Measurements from ENCODE around the gene NRARP.
"Not testable (repeated sequence)": the region's sequence is repeated elsewhere in the genome, so short reads cannot be mapped to it uniquely, and the experiment has no call there.

NRARP gene

GRCh38 chr9:137275588-137276472 is 26.2 kb downstream of the NRARP start:
- no peak for DNase-seq

- DNase-seq = no peak
Measured at GRCh38 chr9:137275203-137275587, 26.9 kb downstream of the NRARP start.

GRCh38 chr9:137273611-137274320 is 28.3 kb downstream of the NRARP start:
- DNase-seq = no peak

- DNase-seq = no peak
Measured at GRCh38 chr9:137273095-137273490, 29.0 kb downstream of the NRARP start.

DNA sequence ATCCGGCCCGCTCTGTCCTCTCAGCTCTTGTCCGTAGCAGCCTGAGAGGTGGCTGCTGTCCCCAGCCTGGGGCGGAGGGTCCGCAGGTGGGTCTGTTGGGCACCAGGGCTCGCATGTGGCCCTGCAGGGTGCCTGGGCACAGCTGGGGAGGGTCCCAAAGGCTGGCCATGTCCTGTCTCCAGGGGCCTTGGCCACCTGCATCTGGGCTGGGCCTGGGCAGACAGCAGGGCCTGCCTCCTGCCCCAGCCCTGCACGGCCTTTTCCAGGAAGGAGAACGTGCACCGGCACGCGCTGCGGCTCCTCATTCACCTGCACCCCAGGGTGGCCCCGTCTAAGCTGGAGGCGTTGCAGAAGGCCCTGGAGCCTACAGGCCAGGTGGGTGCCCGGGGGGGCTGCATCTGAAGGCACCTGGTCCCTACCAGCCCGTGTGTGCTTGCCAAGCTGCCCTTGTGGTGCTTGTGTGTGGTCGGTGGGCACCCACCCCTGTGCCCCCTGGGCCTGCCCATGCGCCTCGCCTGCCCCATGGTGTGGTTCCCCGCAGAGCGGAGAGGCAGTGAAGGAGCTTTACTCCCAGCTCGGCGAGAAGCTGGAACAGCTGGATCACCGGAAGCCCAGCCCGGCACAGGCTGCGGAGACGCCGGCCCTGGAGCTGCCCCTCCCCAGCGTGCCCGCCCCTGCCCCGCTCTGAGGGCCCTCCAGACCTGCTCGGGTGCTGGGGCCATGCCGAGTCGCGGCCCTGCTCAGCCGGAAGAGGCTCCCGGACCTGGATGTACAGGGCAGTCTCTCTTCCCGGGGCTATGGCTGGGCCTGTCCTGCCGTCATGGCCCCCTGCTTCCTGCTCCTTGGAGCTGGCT is 29.6 kb downstream of the NRARP start:
- no peak for DNase-seq

- no peak for DNase-seq
Measured at GRCh38 chr9:137271696-137272076, 30.4 kb downstream of the NRARP start.

GRCh38 chr9:137270929-137271695 is 31.0 kb downstream of the NRARP start:
- no peak for DNase-seq

DNA sequence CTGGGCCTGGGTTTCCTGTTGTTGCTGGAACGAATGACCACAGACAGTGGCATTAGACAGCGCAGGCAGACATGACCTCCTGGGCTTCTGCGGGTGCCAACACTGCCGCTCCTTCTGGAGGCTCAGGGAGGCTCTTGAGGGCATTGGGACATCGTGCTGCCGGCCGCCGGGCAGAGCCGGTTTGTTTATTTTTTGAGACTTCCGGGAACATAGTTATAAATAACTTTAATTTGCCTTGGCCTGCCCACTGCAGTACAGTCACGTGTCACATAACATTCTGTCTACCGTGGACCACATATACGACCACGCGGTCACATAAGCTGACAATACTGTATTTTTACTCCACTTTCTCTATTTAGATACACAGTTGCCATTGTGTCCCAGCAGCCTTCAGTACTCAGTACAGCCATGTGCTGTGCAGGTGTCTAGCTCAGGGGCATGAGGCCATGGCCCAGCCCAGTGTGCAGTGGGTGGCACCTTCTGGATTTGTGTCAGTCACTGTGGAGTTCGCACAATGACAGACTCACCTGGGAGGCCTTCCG is 32.8 kb downstream of the NRARP start:
- no peak for DNase-seq

- no peak for DNase-seq
Measured at GRCh38 chr9:137268538-137269201, 33.4 kb downstream of the NRARP start.

- no peak for DNase-seq
Measured at GRCh38 chr9:137267933-137268355, 34.1 kb downstream of the NRARP start.

DNA sequence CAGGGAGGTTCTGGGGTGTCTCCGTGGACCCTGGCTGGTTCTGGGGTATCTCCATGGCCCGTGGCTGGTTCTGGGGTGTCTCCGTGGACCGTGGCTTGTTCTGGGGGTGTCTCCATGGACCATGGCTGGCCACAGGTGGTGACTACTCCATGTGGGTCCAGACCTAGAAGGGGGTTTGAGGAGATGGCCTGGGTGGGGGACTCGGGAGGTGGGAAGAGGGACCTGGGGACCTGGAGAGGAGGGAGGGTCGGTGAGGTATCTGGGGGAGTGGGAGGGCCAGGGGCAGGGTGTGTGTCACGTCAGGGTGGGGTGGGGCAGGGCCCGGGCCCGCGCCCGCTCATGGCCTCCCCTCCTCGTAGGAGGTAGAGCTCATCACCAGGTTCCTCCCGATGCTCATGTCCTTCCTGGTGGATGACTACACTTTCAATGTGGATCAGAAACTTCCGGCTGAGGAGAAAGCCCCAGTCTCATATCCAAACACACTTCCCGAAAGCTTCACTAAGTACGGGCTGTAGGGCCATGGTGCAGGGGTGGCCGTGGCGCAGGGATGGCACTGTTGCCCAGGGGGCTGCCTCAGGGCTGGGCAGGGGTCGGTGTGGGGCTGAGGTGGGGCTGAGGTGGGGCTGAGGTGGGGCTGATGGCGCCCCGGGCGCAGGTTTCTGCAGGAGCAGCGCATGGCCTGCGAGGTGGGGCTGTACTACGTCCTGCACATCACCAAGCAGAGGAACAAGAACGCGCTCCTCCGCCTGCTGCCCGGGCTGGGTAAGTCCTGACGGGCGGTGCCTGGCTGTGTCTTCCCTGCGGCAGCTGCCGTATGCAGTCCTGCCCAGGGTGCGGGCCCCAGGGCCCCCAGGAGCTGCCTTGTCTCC is 35.3 kb downstream of the NRARP start:
- DNase-seq = no peak

DNA sequence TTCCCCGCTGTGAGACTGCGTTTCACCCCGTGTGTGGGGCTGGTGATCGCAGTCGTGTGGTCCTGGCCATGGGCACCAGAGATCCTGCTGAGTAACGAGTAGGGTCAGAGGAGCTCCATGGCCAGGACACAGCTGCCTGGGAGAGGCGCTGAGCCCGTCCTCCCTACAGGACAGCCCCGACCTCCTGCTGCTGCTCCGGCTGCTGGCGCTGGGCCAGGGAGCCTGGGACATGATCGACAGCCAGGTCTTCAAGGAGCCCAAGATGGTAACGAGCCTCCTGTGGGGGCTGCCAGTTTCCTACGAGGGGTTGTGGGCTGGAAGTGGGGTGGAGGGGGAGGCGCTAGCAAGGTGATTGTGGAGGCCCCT is 35.9 kb downstream of the NRARP start:
- DNase-seq = no peak

- DNase-seq = no peak
Measured at GRCh38 chr9:137265496-137266161, 36.4 kb downstream of the NRARP start.

- DNase-seq = no peak
Measured at GRCh38 chr9:137264067-137264466, 38.0 kb downstream of the NRARP start.

DNA sequence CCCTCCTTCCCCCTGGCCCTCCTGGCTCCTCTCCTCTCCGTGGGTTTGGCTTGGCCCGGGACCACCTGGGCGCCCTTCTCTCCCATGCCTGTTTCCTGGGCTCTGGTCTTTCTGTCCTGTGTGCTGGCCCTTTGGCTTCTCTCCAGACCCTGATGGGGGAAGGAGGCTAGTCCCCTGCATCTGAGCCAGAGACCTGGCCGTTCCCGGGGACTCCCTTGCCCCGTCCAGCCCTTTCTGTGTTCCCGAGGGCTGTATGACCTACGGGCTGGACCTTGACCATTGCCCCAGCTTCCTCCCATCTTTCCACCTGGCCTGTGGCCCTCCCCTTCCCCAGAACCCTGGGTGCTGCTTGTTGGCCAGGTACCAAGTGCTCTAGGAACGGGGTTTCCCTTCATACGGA is 38.6 kb downstream of the NRARP start:
- DNase-seq = no peak

DNA sequence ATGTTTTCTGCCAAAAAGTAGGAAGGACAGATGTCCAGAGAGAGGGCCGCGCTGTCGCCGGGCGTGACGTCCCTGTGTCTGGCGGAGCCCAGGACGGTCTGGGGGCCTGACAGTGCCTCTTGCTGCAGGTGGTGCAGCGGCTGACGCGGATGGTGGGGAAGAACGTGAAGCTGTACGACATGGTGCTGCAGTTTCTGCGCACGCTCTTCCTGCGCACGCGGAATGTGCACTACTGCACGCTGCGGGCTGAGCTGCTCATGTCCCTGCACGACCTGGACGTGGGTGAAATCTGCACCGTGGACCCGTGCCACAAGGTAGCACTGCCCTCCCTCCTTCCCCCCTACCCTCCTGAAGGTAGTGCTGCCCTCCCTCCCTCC is 39.2 kb downstream of the NRARP start:
- DNase-seq = no peak

GRCh38 chr9:137262173-137262908 is 39.7 kb downstream of the NRARP start:
- DNase-seq = not testable (repeated sequence)

GRCh38 chr9:137256856-137257255 is 45.2 kb downstream of the NRARP start:
- DNase-seq = no peak

DNA sequence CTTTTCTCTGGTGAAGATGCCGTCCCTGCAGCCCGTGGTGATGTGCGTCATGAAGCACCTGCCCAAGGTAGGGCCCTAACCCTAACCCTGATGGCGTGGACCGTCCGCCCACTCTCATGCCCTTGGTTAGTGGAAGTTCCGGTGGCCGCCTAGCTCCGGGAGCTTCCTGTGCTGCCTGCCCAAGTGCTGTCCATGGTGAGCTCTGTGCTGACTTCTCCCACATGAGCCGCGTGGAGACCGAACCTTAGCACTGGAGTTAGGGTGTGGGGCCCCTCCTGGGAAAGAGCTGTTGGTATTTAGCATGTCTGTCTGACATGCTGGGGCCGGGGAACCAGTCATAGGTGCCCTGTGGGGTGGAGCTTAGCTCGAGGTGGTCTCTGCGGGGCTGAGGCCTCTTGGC is 45.7 kb downstream of the NRARP start:
- no peak for DNase-seq

Measured in activated effector memory CD4-positive, alpha-beta T cell treated with anti-CD3 and anti-CD28 coated beads, Interleukin-2, amount 50 U/mL, for 16 hours (primary cell).